Ascending aorta (tissue), 2 donors: ENCODE data around the gene DNTT. TPM values are rescaled to one million over a fixed set of nuclear protein-coding genes. Genes with fewer than 3 reads are reported as not detected.

Experiments
- DNase-seq, 2 donors: peaks; one replicate each; pipeline ENCODE4 v3.0.0-alpha.2; 2019; ENCODE audit warnings: low spot score in 2 of 2
- H3K27ac ChIP-seq, 2 donors: fragments of 200-600 bp; sonication (generic); one replicate each; pipeline ENCODE4 v1.5.1; 2016 to 2017; ENCODE audit warnings: mild to moderate bottlenecking in 1 of 2
- H3K27me3 ChIP-seq: fragments of 200-600 bp; sonication (generic); one replicate; pipeline ENCODE4 v1.5.1; 2017
- H3K36me3 ChIP-seq, 2 donors: fragments of 200-600 bp; sonication (generic); one replicate each; pipeline ENCODE4 v1.5.1; 2016
- H3K4me1 ChIP-seq, 2 donors: fragments of 200-600 bp; sonication (generic); one replicate each; pipeline ENCODE4 v1.5.1; 2016 to 2017; ENCODE audit warnings: mild to moderate bottlenecking in 1 of 2
- H3K4me3 ChIP-seq, 2 donors: fragments of 200-600 bp; sonication (generic); one replicate each; pipeline ENCODE4 v1.5.1; 2016 to 2017; ENCODE audit warnings: mild to moderate bottlenecking in 1 of 2
- H3K9me3 ChIP-seq, 2 donors: fragments of 200-600 bp; sonication (generic); one replicate each; pipeline ENCODE4 v1.5.1; 2016
- intact Hi-C: fragments of 100-400 bp; cut with DNase I; formaldehyde crosslinking; loops from one replicate; pipeline ENCODE4 v1.15.1; 2023
- total RNA-seq: library from RNA; depleted of rRNA; stranded (reverse); fragments of >200 nt; gene quantifications from one replicate; pipeline ENCODE4 v1.1.0, GENCODE V29; 2016
- TF ChIP-seq, protein P1 (sequence below), 3 experiments: fragments of 200-600 bp in 2 of 3; fragments of 450-650 bp in 1 of 3; sonication (generic) in 2 of 3; IDR thresholded peaks; one replicate each; pipeline ENCODE4 v1.5.1; 2016 to 2019; ENCODE audit warnings: antibody characterized with exemption in 3 of 3, mild to moderate bottlenecking in 1 of 3, moderate library complexity in 1 of 3

The DNTT gene
- total RNA-seq, 1 donor from 2014 or later, result not detected

DNA sequence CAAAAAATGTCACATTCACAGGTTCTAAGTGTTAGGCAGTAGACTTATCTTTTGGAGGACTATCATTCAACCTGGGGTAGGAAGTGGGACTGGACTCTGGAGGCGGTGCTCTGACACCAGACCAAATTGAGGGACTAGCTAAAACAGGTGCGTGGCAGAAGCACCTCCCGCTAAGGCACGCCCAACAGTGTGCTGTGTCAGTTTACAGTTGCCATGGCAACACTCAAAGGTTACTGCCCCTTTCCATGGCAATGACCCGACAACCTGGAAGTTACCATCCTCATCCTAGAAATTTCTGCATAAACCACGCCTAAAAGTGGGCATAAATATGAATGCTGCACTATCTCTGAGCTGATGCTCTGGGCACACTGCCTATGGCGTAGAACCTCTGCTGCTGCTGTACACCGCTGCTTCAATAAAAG, 18.9 kb upstream of the DNTT start:
- Histone ChIP-seq H3K36me3 (no peaks in the 10 kb centered on the region), H3K27ac (peak overlapping the region in 1 of 2 donors; percentile 74), H3K27me3 (no peaks in the 10 kb centered on the region), H3K4me3 (no peak overlapping the region), H3K9me3 (no peaks in the 10 kb centered on the region), H3K4me1 (peaks cover 4 to 10% of the 10 kb centered on the region in 2 donors)
- intact Hi-C loops, result loop anchor here (10.0 kb wide), 2 partner anchors 299 to 381 kb away; partner anchors contain the start of genes CC2D2B and TM9SF3
- no peak for DNase-seq
- TF ChIP-seq, protein P1, sequence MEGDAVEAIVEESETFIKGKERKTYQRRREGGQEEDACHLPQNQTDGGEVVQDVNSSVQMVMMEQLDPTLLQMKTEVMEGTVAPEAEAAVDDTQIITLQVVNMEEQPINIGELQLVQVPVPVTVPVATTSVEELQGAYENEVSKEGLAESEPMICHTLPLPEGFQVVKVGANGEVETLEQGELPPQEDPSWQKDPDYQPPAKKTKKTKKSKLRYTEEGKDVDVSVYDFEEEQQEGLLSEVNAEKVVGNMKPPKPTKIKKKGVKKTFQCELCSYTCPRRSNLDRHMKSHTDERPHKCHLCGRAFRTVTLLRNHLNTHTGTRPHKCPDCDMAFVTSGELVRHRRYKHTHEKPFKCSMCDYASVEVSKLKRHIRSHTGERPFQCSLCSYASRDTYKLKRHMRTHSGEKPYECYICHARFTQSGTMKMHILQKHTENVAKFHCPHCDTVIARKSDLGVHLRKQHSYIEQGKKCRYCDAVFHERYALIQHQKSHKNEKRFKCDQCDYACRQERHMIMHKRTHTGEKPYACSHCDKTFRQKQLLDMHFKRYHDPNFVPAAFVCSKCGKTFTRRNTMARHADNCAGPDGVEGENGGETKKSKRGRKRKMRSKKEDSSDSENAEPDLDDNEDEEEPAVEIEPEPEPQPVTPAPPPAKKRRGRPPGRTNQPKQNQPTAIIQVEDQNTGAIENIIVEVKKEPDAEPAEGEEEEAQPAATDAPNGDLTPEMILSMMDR (IDR thresholded peaks at IDR 0.05), result no peak

- peak overlapping the region in 1 of 2 donors; percentile 32 for H3K4me3 ChIP-seq
- no peaks in the 10 kb centered on the region for H3K27me3 ChIP-seq
- intact Hi-C loops, result loop anchor here (10.0 kb wide), 2 partner anchors 297 to 383 kb away; partner anchors contain the start of genes CC2D2B and TM9SF3
- no peaks in the 10 kb centered on the region for H3K36me3 ChIP-seq
- peak overlapping the region; percentile 74 to 81 for H3K27ac ChIP-seq
- no peaks in the 10 kb centered on the region for H3K9me3 ChIP-seq
- TF ChIP-seq, protein P1 (IDR thresholded peaks at IDR 0.05), result no peak
- DNase-seq, result no peak
- H3K4me1 ChIP-seq, result peaks cover 4 to 10% of the 10 kb centered on the region in 2 donors
These were observed 16.7 kb upstream of the DNTT start for GRCh38 chr10:96287392-96288105.

- no peaks in the 10 kb centered on the region for H3K27me3 ChIP-seq
- H3K4me1 ChIP-seq, result peaks cover 4 to 10% of the 10 kb centered on the region in 2 donors
- no peak for DNase-seq
- intact Hi-C loops, result loop anchor here (10.0 kb wide), 2 partner anchors 297 to 383 kb away; partner anchors contain the start of genes CC2D2B and TM9SF3
- H3K9me3 ChIP-seq, result no peaks in the 10 kb centered on the region
- no peaks in the 10 kb centered on the region for H3K36me3 ChIP-seq
- peak overlapping the region; percentile 74 to 81 for H3K27ac ChIP-seq
- TF ChIP-seq, protein P1 (IDR thresholded peaks at IDR 0.05), result no peak
- peak overlapping the region in 1 of 2 donors; percentile 32 for H3K4me3 ChIP-seq
These were observed 16.0 kb upstream of the DNTT start for GRCh38 chr10:96288151-96288621.

DNA sequence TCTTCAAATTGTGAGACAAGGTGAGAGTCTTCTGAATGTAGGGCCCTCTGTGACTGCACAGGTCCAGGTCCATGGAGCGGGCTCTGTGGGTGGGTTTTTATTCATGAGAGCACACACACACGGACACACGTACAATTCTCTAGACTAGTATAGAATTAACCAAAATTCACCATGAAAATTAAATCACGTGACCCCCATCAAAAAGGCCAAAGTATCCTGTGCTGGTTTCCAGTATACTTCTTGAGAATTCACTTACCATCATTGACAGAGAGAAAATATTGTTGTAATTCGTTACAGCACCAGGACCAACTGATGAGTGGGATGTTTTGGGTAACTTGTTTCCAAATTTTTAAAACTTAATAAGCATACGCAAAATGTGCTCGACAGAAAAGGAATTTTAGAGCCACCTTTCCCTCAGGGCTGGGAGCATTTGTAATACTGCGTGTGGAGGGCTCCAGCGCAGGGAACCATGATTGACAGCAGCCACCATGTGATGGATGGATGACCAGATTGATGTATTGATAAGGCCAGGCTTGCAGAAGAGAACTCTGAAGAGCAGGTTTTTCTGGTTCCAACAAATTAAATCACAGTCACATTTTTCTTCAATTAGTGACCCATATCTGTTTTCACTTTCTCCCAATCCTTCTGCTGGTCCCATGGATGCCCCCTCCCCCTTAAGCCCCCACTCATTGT, 14.9 kb upstream of the DNTT start:
- H3K4me1 ChIP-seq, result peaks cover 4 to 10% of the 10 kb centered on the region in 2 donors

More for the DNA sequence above, 14.9 kb upstream of the DNTT start:
- Histone ChIP-seq H3K27me3 (no peaks in the 10 kb centered on the region), H3K36me3 (no peaks in the 10 kb centered on the region), H3K27ac (no peak overlapping the region), H3K4me3 (no peak overlapping the region), H3K9me3 (no peaks in the 10 kb centered on the region)
- DNase-seq, result no peak
- TF ChIP-seq, protein P1 (IDR thresholded peaks at IDR 0.05), result no peak
- intact Hi-C loops, result loop anchor here (10.0 kb wide), 2 partner anchors 295 to 385 kb away; partner anchors contain the start of genes CC2D2B and TM9SF3
